Medulla oblongata (tissue), 1 donor: ENCODE measurements around the gene ETAA1.

Experiments used
- DNase-seq: peaks from one replicate; pipeline ENCODE4 v3.0.0-alpha.2; 2015; ENCODE audit errors: extremely low spot score

ETAA1 gene

DNA sequence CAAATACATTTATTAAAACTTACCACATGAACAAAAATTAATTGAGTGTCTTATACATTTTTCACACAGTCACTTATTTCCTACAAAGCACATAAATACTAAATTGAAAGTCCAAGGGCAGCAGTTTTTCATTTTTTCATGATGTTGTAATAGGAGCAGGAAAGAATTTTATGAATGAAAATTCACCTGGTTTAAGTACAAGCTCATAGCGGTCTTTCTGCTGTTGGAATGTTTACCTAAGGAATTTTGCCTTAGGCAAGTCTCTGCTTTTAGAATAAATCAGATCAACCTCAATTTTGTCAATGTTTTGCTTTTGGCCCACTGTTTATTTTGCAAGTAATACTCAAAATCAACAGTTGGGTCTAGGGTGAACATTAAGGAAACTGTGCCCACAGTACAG, 40.0 kb downstream of the ETAA1 start:
- DNase-seq, result no peak

GRCh38 chr2:67438337-67438736, 41.2 kb downstream of the ETAA1 start:
- no peak for DNase-seq

- DNase-seq, result no peak
These were observed 48.6 kb downstream of the ETAA1 start for GRCh38 chr2:67445652-67446268.

GRCh38 chr2:67446491-67446911, 49.4 kb downstream of the ETAA1 start:
- no peak for DNase-seq

DNA sequence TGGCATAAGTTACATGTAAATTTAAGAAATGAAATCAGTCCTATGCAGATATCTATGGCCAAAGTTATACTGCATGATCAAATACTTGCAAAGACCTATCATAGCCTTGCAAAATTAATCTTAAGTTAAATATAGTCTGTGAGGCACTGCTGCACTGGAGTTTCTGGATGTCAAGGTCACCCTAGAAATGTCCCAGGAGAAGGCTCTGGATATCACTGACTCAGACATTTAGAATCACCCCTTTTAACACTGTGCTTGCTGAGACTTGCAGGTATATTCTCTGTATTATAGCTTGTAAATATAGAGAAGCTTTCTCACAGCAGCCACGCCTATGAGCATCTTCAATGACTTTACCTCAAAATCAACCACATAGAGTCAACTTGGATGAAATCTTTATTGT, 51.5 kb downstream of the ETAA1 start:
- DNase-seq, result no peak

DNA sequence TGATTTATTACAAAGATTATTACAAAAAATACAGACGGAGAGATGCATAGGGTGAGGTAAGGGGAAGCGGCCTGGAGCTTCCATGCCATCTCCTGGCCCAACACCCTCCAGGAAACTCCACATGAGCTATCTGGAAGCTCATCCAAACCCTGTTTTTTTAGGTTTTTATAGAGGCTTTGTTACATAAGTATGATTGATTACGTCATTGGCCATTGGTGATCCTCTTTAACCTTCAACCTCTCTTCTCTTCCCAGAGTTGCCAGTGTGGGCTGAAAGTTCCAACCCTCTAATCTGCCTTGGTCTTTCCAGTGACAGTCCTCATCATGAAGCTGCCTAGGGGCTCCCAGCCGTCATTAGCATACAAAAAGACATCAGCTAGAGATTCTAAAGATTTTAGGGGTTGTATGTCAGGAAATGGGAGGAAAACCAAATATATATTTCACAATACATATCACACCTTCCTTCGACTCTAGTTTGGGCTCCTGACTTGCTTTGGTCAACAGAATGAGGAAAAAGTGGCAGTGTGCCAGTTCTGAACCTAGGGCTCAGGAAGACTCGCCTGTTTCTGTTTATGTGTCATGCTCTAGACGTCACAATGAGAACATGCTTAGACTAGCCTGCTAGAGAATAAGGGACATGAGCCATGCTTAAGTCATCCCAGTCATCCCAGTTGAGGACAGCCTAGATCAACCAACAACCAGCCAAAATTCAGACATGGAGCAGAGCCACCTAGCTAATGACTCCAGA, 54.1 kb downstream of the ETAA1 start:
- DNase-seq, result no peak

DNA sequence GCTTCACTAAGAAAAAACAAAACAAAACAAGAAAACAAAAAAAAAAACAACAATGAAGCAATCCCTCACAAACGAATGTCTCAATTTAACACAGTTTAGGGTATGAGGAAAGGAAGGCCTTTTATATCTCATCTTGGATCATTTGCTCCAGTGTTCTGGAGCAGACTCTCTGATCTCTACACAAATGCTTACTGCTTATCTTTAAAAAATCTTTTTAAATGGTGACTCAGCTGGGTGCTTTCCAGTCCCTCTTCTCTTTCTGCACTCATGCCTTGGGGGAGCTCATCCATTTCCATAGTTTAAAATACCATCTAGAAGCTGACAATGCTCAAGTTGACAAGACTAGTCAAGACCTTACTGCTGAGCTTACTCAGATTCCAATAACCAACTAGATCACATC, 56.2 kb downstream of the ETAA1 start:
- no peak for DNase-seq

- DNase-seq, result no peak
These were observed 58.3 kb downstream of the ETAA1 start for GRCh38 chr2:67455219-67456142.

DNA sequence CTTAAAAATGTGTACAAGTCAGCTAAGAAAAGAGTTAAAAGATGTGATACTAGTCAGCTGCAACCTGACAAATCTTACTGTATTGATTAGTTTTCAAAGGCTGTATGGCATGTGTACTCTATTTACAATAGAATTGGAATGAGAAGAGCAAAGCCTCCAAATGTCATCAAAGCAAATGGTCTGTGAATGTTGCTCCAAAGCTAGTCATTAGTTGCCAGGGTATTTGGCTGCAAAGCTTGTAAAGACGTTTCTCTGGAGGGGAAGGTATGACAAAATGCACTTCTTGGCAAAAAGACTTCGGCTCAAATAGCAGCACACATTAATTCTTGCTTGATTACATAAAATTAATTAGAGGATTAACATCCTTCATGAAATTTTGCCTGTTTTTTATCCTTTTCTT, 59.3 kb downstream of the ETAA1 start:
- peak; percentile 5 for DNase-seq

GRCh38 chr2:67457699-67458098, 60.6 kb downstream of the ETAA1 start:
- no peak for DNase-seq

DNA sequence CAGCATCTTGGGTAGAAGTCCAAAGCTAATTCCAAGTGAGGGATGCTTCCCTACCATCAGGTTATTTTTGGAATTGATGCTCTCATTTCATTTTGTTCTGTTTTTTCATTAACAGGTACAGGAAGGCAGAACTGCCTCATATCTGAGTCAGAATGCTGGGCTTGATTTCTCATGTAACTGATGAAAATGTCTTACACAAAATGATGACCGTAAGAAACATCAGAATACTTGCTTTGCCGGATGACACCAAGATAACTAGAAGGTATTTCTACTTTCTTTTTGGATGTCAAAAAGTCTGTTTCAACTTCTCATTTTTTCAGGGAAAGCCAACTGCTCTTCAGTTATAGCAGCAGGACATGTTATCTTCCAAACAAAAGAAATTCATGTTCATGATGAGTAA, 62.6 kb downstream of the ETAA1 start:
- DNase-seq, result no peak
